K562 (cell line): ENCODE data around the gene ELAC1. TPM values are rescaled to one million over a fixed set of nuclear protein-coding genes. Genes with fewer than 3 reads are reported as not detected.

Experiments used
- ATF1 ChIP-seq, 2 experiments: fragments of 450-650 bp in 1 of 2; IDR thresholded peaks; 2 replicates each; pipeline ENCODE4 v1.6.1; 2016; ENCODE audit warnings: missing compliant biosample characterization in 1 of 2, missing genetic modification characterization in 1 of 2
- CREM ChIP-seq: IDR thresholded peaks from 2 replicates; pipeline ENCODE4 v1.6.1; 2014; ENCODE audit warnings: antibody characterized with exemption, low read depth
- GTF2E2 ChIP-seq: fragments of 200-800 bp; sonication (Bioruptor generic); IDR thresholded peaks from 2 replicates; pipeline ENCODE4 v1.6.1; 2016; ENCODE audit warnings: missing genetic modification characterization, missing compliant biosample characterization
- HNRNPLL ChIP-seq: fragments of 200-400 bp; formaldehyde crosslinking; IDR thresholded peaks from 2 replicates; pipeline ENCODE4 v1.6.1; 2017; ENCODE audit warnings: low read length, low read depth, mild to moderate bottlenecking; ENCODE audit not compliant: poor library complexity, severe bottlenecking
- JUND ChIP-seq, 2 experiments: IDR thresholded peaks; 2 replicates in 1 of 2; 3 replicates in 1 of 2; pipeline ENCODE4 v1.6.1; 2011; ENCODE audit warnings: borderline replicate concordance in 2 of 2, low read depth in 2 of 2, low read length in 2 of 2, improper control_type of control experiment in 1 of 2, missing biosample characterization in 1 of 2, missing genetic modification characterization in 1 of 2, missing genetic modification reagents in 1 of 2
- POLR2AphosphoS5 ChIP-seq: IDR thresholded peaks from 2 replicates; pipeline ENCODE4 v1.6.1; 2011; ENCODE audit warnings: mild to moderate bottlenecking, low read depth, low read length, moderate library complexity; ENCODE audit not compliant: control insufficient read depth, insufficient read depth
- POLR2B ChIP-seq: fragments of 450-650 bp; IDR thresholded peaks from 2 replicates; pipeline ENCODE4 v1.6.1; 2018; ENCODE audit warnings: low read depth; ENCODE audit not compliant: partially characterized antibody
- PRPF4 ChIP-seq: fragments of 200-400 bp; formaldehyde crosslinking; IDR thresholded peaks from one replicate; pipeline ENCODE4 v1.6.1; 2017; ENCODE audit warnings: low read length, low read depth, mild to moderate bottlenecking; ENCODE audit not compliant: insufficient read depth, poor library complexity, severe bottlenecking
- RCOR1 ChIP-seq, 2 experiments: IDR thresholded peaks; 2 replicates each; pipeline ENCODE4 v1.6.1; 2012; ENCODE audit warnings: low read depth in 2 of 2, low read length in 2 of 2, borderline replicate concordance in 1 of 2, improper control_type of control experiment in 1 of 2
- SMAD4 ChIP-seq: fragments of 250-450 bp; sonication (Bioruptor Pico); conservative IDR thresholded peaks from 2 replicates; pipeline ENCODE4 v1.8.0; 2021; ENCODE audit warnings: inconsistent platforms, mild to moderate bottlenecking, moderate library complexity
- SP2 ChIP-seq: IDR thresholded peaks from 2 replicates; pipeline ENCODE4 v1.6.1; 2011; ENCODE audit warnings: mild to moderate bottlenecking, low read depth, low read length, moderate library complexity; ENCODE audit not compliant: poor library complexity, severe bottlenecking; ENCODE audit errors: extremely low read depth
- ZNF639 ChIP-seq, 2 experiments: fragments of 200-800 bp in 1 of 2; sonication (Bioruptor generic) in 1 of 2; sonication (generic) in 1 of 2; formaldehyde crosslinking in 1 of 2; IDR thresholded peaks in 1 of 2; conservative IDR thresholded peaks in 1 of 2; 2 replicates each; pipeline versions ENCODE4 v1.5.0 to v1.6.1; 2016 to 2020; ENCODE audit warnings: missing compliant biosample characterization in 1 of 2, missing genetic modification characterization in 1 of 2, missing genetic modification reagents in 1 of 2
- ZNF76 ChIP-seq: fragments of 250-450 bp; sonication (Bioruptor Pico); IDR thresholded peaks from 2 replicates; pipeline ENCODE4 v1.4.0; 2020; ENCODE audit warnings: mild to moderate bottlenecking, moderate library complexity, borderline replicate concordance
- polyA plus RNA-seq, 8 experiments: library from polyadenylated mRNA; depleted of rRNA in 4 of 8; stranded (reverse) in 5 of 8; unstranded in 3 of 8; fragments of >200 nt; fragmentation: Nextera tagmentation in 2 of 8; fragmentation: Illumina TruSeq in 1 of 8; extraction: Ambion mirVana in 2 of 8; extraction: Trizol in 1 of 8; gene quantifications; 2 replicates each; pipeline versions ENCODE4 v1.2.1 to v1.2.3, GENCODE V29; 2011 to 2014; ENCODE audit warnings: inconsistent platforms in 1 of 8, missing spikeins in 1 of 8
- total RNA-seq, 7 experiments: library from RNA; depleted of rRNA in 6 of 7; stranded (reverse); fragments of >200 nt in 6 of 7; fragmentation: Illumina TruSeq in 2 of 7; extraction: Trizol in 2 of 7; gene quantifications; 2 replicates each; pipeline versions ENCODE4 v1.2.1 to v1.2.3, GENCODE V29; 2011 to 2021; ENCODE audit warnings: low replicate concordance in 1 of 7
- TF ChIP-seq, protein P1 (sequence below): fragments of 450-650 bp; IDR thresholded peaks from 2 replicates; pipeline ENCODE4 v1.6.1; 2016; ENCODE audit warnings: borderline replicate concordance
- TF ChIP-seq, protein P2 (sequence below): fragments of 450-650 bp; IDR thresholded peaks from 2 replicates; pipeline ENCODE4 v1.6.1; 2017; ENCODE audit warnings: antibody characterized with exemption, mild to moderate bottlenecking

Gene ELAC1
- total and polyA plus RNA-seq, 9 of the 15 experiments (the other 6 are each of a cell fraction or from before 2014, with no cell fraction given): 3.7 to 7.7 (median 4.9) TPM

DNA sequence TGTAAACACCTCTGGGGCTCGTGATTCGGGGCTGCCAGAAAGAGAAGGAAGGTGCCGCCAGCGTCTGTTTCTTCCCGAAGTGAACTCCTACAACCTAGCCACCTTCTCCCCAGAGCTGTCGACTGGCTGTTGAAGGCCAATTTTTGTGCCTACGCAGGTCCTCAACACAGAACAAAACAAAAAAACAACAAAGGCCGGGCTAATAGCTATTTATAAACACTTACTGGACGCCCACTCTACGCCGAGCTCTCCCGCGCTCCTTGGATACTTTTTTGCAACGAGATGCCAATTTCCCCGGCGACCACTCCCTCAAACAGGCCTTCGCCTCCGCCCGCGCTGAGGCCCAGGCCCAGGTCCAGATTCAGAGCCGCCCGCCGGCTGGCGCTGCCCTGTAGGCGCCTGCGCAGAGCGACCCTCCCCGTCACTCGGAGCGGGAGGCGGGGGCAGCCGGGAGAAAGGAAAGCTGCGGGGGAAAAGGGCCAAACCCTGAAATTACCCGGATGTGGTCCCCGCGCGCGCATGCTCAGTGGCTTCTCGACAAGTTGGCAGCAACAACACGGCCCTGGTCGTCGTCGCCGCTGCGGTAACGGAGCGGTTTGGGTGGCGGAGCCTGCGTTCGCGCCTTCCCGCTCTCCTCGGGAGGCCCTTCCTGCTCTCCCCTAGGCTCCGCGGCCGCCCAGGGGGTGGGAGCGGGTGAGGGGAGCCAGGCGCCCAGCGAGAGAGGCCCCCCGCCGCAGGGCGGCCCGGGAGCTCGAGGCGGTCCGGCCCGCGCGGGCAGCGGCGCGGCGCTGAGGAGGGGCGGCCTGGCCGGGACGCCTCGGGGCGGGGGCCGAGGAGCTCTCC is 62.1 kb downstream of the ELAC1 start, which contains the start of gene SMAD4 (continued):
- TF ChIP-seq, protein P1, sequence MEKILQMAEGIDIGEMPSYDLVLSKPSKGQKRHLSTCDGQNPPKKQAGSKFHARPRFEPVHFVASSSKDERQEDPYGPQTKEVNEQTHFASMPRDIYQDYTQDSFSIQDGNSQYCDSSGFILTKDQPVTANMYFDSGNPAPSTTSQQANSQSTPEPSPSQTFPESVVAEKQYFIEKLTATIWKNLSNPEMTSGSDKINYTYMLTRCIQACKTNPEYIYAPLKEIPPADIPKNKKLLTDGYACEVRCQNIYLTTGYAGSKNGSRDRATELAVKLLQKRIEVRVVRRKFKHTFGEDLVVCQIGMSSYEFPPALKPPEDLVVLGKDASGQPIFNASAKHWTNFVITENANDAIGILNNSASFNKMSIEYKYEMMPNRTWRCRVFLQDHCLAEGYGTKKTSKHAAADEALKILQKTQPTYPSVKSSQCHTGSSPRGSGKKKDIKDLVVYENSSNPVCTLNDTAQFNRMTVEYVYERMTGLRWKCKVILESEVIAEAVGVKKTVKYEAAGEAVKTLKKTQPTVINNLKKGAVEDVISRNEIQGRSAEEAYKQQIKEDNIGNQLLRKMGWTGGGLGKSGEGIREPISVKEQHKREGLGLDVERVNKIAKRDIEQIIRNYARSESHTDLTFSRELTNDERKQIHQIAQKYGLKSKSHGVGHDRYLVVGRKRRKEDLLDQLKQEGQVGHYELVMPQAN: peak; percentile 23; the same call in 1 of the 2 replicates
- TF ChIP-seq ZNF639 (CRISPR knock-in tag; conservative IDR thresholded peaks at IDR 0.05 in 1 of 2, IDR thresholded peaks at IDR 0.05 in 1 of 2) (peak in 1 of 2 experiments; percentile 58; a peak in 1 of 4 replicates), PRPF4 (no peak), SMAD4 (0 out of 2 replicates have a peak, but pooled peaks have one; percentile 38), ATF1 (CRISPR knock-in tag; IDR thresholded peaks at IDR 0.05) (no peak), ATF1 (tag; IDR thresholded peaks at IDR 0.05) (0 out of 2 replicates have a peak, but pooled peaks have one; percentile 11), POLR2B (peak; percentile 84), ZNF76 (0 out of 2 replicates have a peak, but pooled peaks have one; percentile 29), SP2 (no peak), RCOR1 (IDR thresholded peaks at IDR 0.05; ENCODE audit: borderline replicate concordance in 1 of 2, low read depth in 2 of 2, low read length in 2 of 2) (0 out of 4 replicates have a peak, but pooled peaks of 1 of the 2 experiments have one; percentile 9), CREM (0 out of 2 replicates have a peak, but pooled peaks have one; percentile 7), POLR2AphosphoS5 (peak; percentile 78), HNRNPLL (peak; percentile 64), JUND (IDR thresholded peaks at IDR 0.05; ENCODE audit: borderline replicate concordance, low read depth, low read length) (peak; percentile 44; the same call in 1 of the 2 replicates), JUND (tag; IDR thresholded peaks at IDR 0.05; ENCODE audit: borderline replicate concordance, low read depth, low read length) (no peak), GTF2E2 (tag) (peak; percentile 50; the same call in 1 of the 2 replicates)
- TF ChIP-seq, protein P2, sequence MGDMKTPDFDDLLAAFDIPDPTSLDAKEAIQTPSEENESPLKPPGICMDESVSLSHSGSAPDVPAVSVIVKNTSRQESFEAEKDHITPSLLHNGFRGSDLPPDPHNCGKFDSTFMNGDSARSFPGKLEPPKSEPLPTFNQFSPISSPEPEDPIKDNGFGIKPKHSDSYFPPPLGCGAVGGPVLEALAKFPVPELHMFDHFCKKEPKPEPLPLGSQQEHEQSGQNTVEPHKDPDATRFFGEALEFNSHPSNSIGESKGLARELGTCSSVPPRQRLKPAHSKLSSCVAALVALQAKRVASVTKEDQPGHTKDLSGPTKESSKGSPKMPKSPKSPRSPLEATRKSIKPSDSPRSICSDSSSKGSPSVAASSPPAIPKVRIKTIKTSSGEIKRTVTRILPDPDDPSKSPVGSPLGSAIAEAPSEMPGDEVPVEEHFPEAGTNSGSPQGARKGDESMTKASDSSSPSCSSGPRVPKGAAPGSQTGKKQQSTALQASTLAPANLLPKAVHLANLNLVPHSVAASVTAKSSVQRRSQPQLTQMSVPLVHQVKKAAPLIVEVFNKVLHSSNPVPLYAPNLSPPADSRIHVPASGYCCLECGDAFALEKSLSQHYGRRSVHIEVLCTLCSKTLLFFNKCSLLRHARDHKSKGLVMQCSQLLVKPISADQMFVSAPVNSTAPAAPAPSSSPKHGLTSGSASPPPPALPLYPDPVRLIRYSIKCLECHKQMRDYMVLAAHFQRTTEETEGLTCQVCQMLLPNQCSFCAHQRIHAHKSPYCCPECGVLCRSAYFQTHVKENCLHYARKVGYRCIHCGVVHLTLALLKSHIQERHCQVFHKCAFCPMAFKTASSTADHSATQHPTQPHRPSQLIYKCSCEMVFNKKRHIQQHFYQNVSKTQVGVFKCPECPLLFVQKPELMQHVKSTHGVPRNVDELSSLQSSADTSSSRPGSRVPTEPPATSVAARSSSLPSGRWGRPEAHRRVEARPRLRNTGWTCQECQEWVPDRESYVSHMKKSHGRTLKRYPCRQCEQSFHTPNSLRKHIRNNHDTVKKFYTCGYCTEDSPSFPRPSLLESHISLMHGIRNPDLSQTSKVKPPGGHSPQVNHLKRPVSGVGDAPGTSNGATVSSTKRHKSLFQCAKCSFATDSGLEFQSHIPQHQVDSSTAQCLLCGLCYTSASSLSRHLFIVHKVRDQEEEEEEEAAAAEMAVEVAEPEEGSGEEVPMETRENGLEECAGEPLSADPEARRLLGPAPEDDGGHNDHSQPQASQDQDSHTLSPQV: peak; percentile 36; the same call in 1 of the 2 replicates
